CD4-positive, CD25-positive, alpha-beta regulatory T cell (primary cell): ENCODE measurements around the gene SFTPA2. TPM values are rescaled to one million over a fixed set of nuclear protein-coding genes. Genes with fewer than 3 reads are reported as not detected.
A peak's percentile ranks its signal among the peaks of the same experiment; 100 is the strongest.
"Not testable (repeated sequence)": the region's sequence is repeated elsewhere in the genome, so short reads cannot be mapped to it uniquely, and the experiment has no call there.

Source experiments
- ATAC-seq, 2 donors: fragments of 150-1000 bp; cut with Tn5 transposase; one replicate each; pipeline ENCODE4 v1.10.0; 2021; ENCODE audit warnings: low read depth in 2 of 2, moderate number of reproducible peaks in 2 of 2, moderate library complexity in 1 of 2
- DNase-seq, 3 donors: peaks; one replicate each; pipeline versions ENCODE4 v3.0.0 to v3.0.0-alpha.2; 2012 to 2022; ENCODE audit warnings: mixed read lengths in 1 of 3
- H3K27ac ChIP-seq: one replicate; pipeline ENCODE4 v1.7.0; 2013; ENCODE audit warnings: mild to moderate bottlenecking, low read length; ENCODE audit not compliant: insufficient read depth, poor library complexity, severe bottlenecking
- H3K27me3 ChIP-seq: one replicate; pipeline ENCODE4 v1.7.0; 2013; ENCODE audit warnings: low read length; ENCODE audit not compliant: control insufficient read depth, insufficient read depth
- H3K36me3 ChIP-seq: one replicate; pipeline ENCODE4 v1.7.0; 2013; ENCODE audit warnings: mild to moderate bottlenecking, low read length, moderate library complexity; ENCODE audit not compliant: control insufficient read depth, insufficient read depth
- H3K4me1 ChIP-seq: 2 replicates; pipeline ENCODE4 v1.7.0; 2013; ENCODE audit warnings: mild to moderate bottlenecking, low read length; ENCODE audit not compliant: insufficient read depth, control insufficient read depth, poor library complexity, severe bottlenecking
- H3K4me3 ChIP-seq: one replicate; pipeline ENCODE4 v1.7.0; 2013; ENCODE audit warnings: low read depth, mild to moderate bottlenecking, low read length, moderate library complexity
- H3K9me3 ChIP-seq, 2 experiments: 1 replicate in 1 of 2; 2 replicates in 1 of 2; pipeline ENCODE4 v1.7.0; 2013; ENCODE audit warnings: low read length in 2 of 2, mild to moderate bottlenecking in 1 of 2, moderate library complexity in 1 of 2; ENCODE audit not compliant: control insufficient read depth in 2 of 2
- H3K27ac Mint-ChIP-seq, 3 donors: one replicate each; pipeline ENCODE4 v1.8.0; 2020 to 2022; ENCODE audit warnings: mild to moderate bottlenecking in 3 of 3, mixed read lengths in 3 of 3, moderate library complexity in 2 of 3
- H3K27me3 Mint-ChIP-seq: one replicate; pipeline ENCODE4 v1.8.0; 2022; ENCODE audit warnings: mild to moderate bottlenecking, mixed read lengths
- H3K36me3 Mint-ChIP-seq: one replicate; pipeline ENCODE4 v1.8.0; 2020; ENCODE audit warnings: mixed read lengths
- H3K4me1 Mint-ChIP-seq, 4 donors: one replicate each; pipeline ENCODE4 v1.8.0; 2020 to 2022; ENCODE audit warnings: mixed read lengths in 4 of 4, mild to moderate bottlenecking in 1 of 4
- H3K4me3 Mint-ChIP-seq, 4 donors: one replicate each; pipeline ENCODE4 v1.8.0; 2020 to 2022; ENCODE audit warnings: mild to moderate bottlenecking in 4 of 4, mixed read lengths in 4 of 4, moderate library complexity in 3 of 4
- H3K9me3 Mint-ChIP-seq, 7 donors: one replicate each; pipeline ENCODE4 v1.8.0; 2020 to 2022; ENCODE audit warnings: mixed read lengths in 7 of 7, mild to moderate bottlenecking in 3 of 7, moderate library complexity in 2 of 7
- polyA plus RNA-seq, 4 donors: library from polyadenylated mRNA; unstranded; fragments of 300-500 nt; fragmentation: Illumina TruSeq; gene quantifications; one replicate each; pipeline ENCODE4 v1.2.3, GENCODE V29; 2021
- total RNA-seq: library from RNA; stranded (reverse); gene quantifications from one replicate; pipeline ENCODE4 v1.2.3, GENCODE V29; 2022

Gene SFTPA2
- total and polyA plus RNA-seq, 5 donors from 2014 or later = not detected

DNA sequence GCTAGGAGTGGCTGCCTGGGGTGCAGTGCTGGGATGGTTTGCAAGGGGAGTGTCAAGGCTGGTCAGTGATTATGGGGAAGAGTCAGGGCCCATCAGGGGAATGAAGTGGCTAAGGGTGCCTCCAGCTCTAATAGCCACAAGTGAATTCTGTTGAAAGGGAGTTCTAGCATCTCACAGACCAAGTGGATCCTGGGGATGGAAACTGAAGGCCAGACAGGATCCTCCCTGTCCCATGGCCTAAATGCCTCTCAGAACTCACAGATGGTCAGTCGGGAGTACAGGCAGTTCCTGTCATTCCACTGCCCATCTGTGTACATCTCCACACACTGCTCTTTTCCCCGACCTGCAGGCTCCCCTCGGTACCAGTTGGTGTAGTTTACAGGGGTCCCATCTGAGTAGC, 3.2 kb downstream of the SFTPA2 start:
- not testable (repeated sequence) for H3K4me1 Mint-ChIP-seq, H3K27ac ChIP-seq, H3K9me3 Mint-ChIP-seq, H3K4me3 ChIP-seq, H3K4me3 Mint-ChIP-seq, H3K9me3 ChIP-seq, H3K4me1 ChIP-seq, H3K27me3 ChIP-seq, H3K27ac Mint-ChIP-seq, DNase-seq, H3K36me3 Mint-ChIP-seq, H3K36me3 ChIP-seq
- ATAC-seq = peak in 1 of 2 donors; percentile 22
- H3K27me3 Mint-ChIP-seq = peaks cover 13% of the 10 kb centered on the region

DNA sequence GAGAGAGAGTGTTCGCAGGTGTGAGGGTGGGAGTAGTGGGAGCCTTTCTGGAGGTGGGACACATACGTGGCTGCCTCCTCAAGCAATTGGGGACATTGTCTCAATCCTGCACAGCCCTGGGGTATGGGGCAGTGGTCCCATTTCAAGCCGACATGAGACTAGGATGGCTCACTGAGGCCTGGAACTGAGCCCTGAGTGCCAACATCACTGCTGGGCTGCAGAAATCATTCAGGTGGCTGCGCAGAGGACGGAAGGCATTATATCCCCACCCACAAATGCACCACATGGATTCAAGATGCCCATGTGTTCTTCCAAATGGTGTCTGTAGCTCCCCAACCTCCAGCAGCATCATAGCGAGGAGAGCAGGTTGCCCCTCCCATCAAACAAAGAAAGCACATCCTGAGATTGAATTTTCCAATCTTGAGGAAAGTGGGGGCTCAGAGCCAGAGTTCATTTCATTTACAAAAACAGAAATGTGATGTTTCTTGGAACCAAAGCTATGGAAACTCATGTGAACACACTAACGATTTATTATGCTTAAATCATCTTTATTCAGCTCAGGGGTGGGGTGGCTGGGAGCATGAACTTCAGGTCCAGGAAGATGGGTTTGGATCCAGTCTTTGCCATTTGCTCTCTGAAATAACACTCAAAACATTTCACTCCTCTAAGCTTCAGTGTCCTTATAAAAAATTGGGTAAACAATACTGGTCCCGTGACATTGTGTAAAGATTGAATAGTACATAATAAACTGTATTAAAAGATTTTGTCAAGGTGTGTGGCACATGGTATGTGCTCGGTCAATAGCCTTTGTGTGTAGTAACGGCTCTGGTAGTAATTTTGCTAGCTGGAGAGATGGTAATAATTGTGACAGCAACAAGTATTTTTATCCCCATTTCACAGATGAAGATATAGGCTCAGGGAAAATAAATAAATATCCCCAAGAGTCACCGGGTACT, 4.6 kb downstream of the SFTPA2 start:
- Mint-ChIP-seq H3K36me3 (no peaks in the 10 kb centered on the region), H3K4me1 (peaks cover 0 to 9% (median 1%) of the 10 kb centered on the region in 4 donors), H3K4me3 (no peak overlapping the region), H3K27me3 (peaks cover 9% of the 10 kb centered on the region), H3K27ac (no peak overlapping the region), H3K9me3 (no peaks in the 10 kb centered on the region)
- no peak overlapping the region for H3K27ac ChIP-seq
- no peaks in the 10 kb centered on the region for H3K9me3 ChIP-seq
- no peaks in the 10 kb centered on the region for H3K27me3 ChIP-seq
- no peaks in the 10 kb centered on the region for H3K36me3 ChIP-seq
- no peak for ATAC-seq
- H3K4me3 ChIP-seq = no peak overlapping the region
- DNase-seq = no peak
- no peaks in the 10 kb centered on the region for H3K4me1 ChIP-seq

DNA sequence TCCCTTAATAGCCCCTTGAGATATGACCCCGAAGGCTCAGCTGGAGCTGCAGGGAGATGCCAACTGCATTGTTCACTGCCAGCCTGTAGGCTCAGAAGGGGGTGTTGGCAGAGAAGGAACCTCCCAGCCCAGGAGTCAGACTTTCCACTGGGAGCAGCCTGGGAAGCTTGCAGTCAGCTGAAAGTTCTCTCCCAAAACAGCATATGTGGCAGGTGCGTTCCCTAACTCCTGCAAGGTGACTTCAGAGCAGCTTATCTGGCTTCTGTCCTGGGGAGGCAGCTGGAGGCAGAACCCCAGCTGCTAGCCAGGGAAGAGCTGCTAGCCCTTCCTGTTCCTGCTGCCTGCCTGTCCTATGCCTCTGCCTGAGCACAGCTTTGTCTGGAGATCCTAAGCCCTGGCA, 8.1 kb downstream of the SFTPA2 start:
- Histone ChIP-seq H3K9me3 (no peaks in the 10 kb centered on the region), H3K4me1 (peaks cover 7% of the 10 kb centered on the region)
- no peaks in the 10 kb centered on the region for H3K9me3 Mint-ChIP-seq

DNA sequence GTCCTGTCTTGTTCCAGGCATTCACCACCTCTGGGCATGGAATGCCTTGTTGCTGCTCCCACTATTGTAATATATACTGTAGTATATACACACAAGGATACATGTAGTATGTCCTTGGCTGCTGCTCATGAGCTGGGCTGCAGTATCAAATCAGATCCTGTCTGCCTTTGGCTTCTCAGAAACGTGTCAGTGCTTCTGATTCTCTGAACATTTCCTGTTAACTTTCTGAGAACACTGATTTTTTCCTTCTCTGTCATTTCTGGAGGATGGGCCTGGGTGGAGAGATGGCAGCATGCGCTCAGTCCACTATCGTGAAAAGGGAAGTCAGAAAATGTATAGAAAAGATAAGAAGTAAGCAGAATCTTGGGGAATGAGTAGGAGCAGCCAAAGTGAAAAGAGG, 12.2 kb downstream of the SFTPA2 start:
- ATAC-seq = peak; percentile 63 to 75
- no peaks in the 10 kb centered on the region for H3K9me3 ChIP-seq
- peak in 1 of 3 donors; percentile 91 for DNase-seq
- H3K4me3 Mint-ChIP-seq = peak overlapping the region in 3 of 4 donors; percentile 2 to 66 (median 59)
- H3K36me3 Mint-ChIP-seq = no peaks in the 10 kb centered on the region
- H3K27me3 ChIP-seq = no peaks in the 10 kb centered on the region
- peaks cover 0 to 5% (median 0%) of the 10 kb centered on the region in 7 donors for H3K9me3 Mint-ChIP-seq
- H3K4me1 ChIP-seq = peaks cover 7% of the 10 kb centered on the region
- no peaks in the 10 kb centered on the region for H3K36me3 ChIP-seq
- H3K4me1 Mint-ChIP-seq = peaks cover 14 to 41% (median 26%) of the 10 kb centered on the region in 4 donors
- peak overlapping the region; percentile 32 for H3K4me3 ChIP-seq
- peak overlapping the region; percentile 6 to 85 (median 16) for H3K27ac Mint-ChIP-seq
- no peaks in the 10 kb centered on the region for H3K27me3 Mint-ChIP-seq
- H3K27ac ChIP-seq = no peak overlapping the region

More for the DNA sequence above, 8.1 kb downstream of the SFTPA2 start:
- Mint-ChIP-seq H3K4me3 (no peak overlapping the region), H3K27ac (peak overlapping the region in 1 of 3 donors; percentile 65), H3K4me1 (peaks cover 9 to 35% (median 19%) of the 10 kb centered on the region in 4 donors), H3K27me3 (peaks cover 5% of the 10 kb centered on the region), H3K36me3 (no peaks in the 10 kb centered on the region)
- Histone ChIP-seq H3K27ac (no peak overlapping the region), H3K4me3 (no peak overlapping the region), H3K36me3 (no peaks in the 10 kb centered on the region), H3K27me3 (no peaks in the 10 kb centered on the region)
- DNase-seq = no peak
- ATAC-seq = no peak

DNA sequence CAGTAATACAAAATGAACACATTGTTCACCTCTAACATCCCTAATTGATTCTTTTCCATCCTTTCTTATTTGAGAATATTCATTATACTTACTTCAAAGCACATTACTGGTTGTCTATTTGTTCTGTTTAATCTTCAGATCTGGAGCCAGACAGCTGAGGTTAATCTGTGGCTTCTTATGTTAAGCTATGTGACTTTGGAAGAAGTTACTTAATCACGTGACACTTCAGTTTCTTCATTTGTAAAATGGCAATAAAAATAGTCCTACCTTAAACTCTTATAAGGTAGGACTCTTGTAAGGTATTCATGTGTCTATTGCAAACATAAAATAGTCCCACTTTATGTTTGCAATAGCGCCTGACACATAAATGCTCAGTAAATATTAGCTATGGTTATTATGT, 13.1 kb downstream of the SFTPA2 start:
- H3K36me3 Mint-ChIP-seq, H3K4me3 ChIP-seq, H3K9me3 Mint-ChIP-seq, H3K9me3 ChIP-seq, H3K27me3 ChIP-seq, H3K36me3 ChIP-seq, H3K27me3 Mint-ChIP-seq, H3K27ac ChIP-seq, ATAC-seq: not testable (repeated sequence)
- H3K4me1 ChIP-seq = peaks cover 11% of the 10 kb centered on the region
- peak overlapping the region in 1 of 4 donors; percentile 8 for H3K4me3 Mint-ChIP-seq
- peak overlapping the region; percentile 16 to 93 (median 48) for H3K27ac Mint-ChIP-seq
- DNase-seq = peak in 1 of 3 donors; percentile 64
- H3K4me1 Mint-ChIP-seq = peaks cover 14 to 44% (median 31%) of the 10 kb centered on the region in 4 donors

DNA sequence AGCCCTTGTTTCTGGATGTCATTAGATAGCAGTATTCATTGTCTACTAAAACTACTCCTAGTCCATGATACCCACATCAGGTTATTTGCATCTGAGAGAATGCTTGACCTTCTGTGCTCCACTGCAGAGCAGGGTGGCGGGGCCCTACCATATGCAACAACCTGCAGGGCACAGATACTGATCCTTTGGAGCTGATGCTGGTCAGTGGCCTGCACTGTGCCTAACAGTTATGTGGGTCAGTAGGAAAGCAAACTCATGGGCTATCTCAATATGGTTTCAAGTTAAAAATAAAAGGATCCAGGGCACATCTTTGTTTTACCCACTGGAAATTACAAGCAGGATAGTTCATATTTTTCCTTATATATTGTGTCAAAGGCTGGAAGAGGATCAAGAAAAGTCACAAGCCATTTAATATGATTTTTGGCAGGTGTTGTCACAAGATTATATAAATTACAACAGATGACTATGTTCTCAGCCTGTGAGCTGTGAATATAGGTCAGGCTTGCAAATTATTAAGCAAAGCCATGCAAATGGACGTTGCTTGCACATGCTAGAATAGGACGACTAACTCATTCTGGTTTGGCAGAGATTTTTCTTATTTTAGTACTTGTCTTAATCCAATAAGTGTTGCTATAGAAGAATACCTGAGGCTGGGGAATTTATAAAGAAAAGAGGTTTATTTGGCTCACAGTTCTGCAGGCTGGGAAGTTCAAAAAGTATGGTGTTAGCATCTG, 15.1 kb downstream of the SFTPA2 start:
- not testable (repeated sequence) for H3K4me3 Mint-ChIP-seq, H3K9me3 ChIP-seq, DNase-seq, H3K4me3 ChIP-seq, H3K9me3 Mint-ChIP-seq, H3K27me3 Mint-ChIP-seq, H3K27ac Mint-ChIP-seq, H3K27ac ChIP-seq, H3K36me3 Mint-ChIP-seq, H3K27me3 ChIP-seq, ATAC-seq, H3K36me3 ChIP-seq
- H3K4me1 Mint-ChIP-seq = peaks cover 14 to 47% (median 29%) of the 10 kb centered on the region in 4 donors
- peaks cover 11% of the 10 kb centered on the region for H3K4me1 ChIP-seq

DNA sequence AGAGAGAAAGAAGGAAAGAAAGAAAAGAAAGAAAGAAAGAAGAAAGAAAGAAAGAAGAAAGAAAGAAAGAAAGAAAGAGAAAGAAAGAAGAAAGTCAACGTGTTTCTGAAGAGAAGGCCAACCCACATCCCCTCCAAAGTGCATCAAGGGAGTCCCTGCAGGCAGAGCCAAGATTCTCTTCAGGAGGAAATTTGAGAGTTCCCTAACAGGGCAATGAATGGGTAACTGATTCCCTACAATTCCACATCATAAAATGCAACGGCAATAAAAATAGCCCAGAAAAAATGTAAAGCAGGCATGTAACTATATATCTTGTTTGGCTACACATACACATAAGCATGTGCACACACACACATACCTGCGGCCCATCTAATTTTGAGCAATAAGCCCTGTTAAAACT, 15.8 kb downstream of the SFTPA2 start:
- H3K36me3 Mint-ChIP-seq, ATAC-seq, DNase-seq, H3K27me3 ChIP-seq, H3K9me3 ChIP-seq, H3K27ac Mint-ChIP-seq, H3K27me3 Mint-ChIP-seq, H3K9me3 Mint-ChIP-seq, H3K36me3 ChIP-seq, H3K4me3 Mint-ChIP-seq, H3K27ac ChIP-seq, H3K4me3 ChIP-seq: not testable (repeated sequence)
- peaks cover 14 to 44% (median 28%) of the 10 kb centered on the region in 4 donors for H3K4me1 Mint-ChIP-seq
- peaks cover 11% of the 10 kb centered on the region for H3K4me1 ChIP-seq
